Measurements from ENCODE around the gene SLC29A3.

Gene SLC29A3

GRCh38 chr10:71375952-71376351, 56.9 kb downstream of the SLC29A3 start:
- no peak for DNase-seq

- no peak for DNase-seq
Measured at GRCh38 chr10:71378336-71379117, 59.5 kb downstream of the SLC29A3 start.

GRCh38 chr10:71379118-71379766, 60.2 kb downstream of the SLC29A3 start:
- DNase-seq: no peak

- DNase-seq: no peak
Measured at GRCh38 chr10:71380841-71381240, 61.8 kb downstream of the SLC29A3 start.

GRCh38 chr10:71381611-71382010, 62.6 kb downstream of the SLC29A3 start:
- no peak for DNase-seq

GRCh38 chr10:71382028-71382427, 63.0 kb downstream of the SLC29A3 start:
- DNase-seq: no peak

GRCh38 chr10:71382757-71383156, 63.7 kb downstream of the SLC29A3 start:
- DNase-seq: no peak

- DNase-seq: peak; percentile 61
Measured at GRCh38 chr10:71383972-71384687, 65.1 kb downstream of the SLC29A3 start.

GRCh38 chr10:71388171-71388570, 69.1 kb downstream of the SLC29A3 start:
- no peak for DNase-seq

- no peak for DNase-seq
Measured at GRCh38 chr10:71388583-71389310, 69.7 kb downstream of the SLC29A3 start.

- no peak for DNase-seq
Measured at GRCh38 chr10:71389768-71390460, 70.9 kb downstream of the SLC29A3 start.

- DNase-seq: no peak
Measured at GRCh38 chr10:71390461-71390835, 71.4 kb downstream of the SLC29A3 start.

GRCh38 chr10:71390921-71391690, 72.0 kb downstream of the SLC29A3 start:
- DNase-seq: peak; percentile 12

GRCh38 chr10:71391701-71392100, 72.6 kb downstream of the SLC29A3 start:
- DNase-seq: no peak

GRCh38 chr10:71392292-71392691, 73.2 kb downstream of the SLC29A3 start:
- no peak for DNase-seq

- no peak for DNase-seq
Measured at GRCh38 chr10:71392791-71393781, 74.0 kb downstream of the SLC29A3 start.

GRCh38 chr10:71393841-71394475, 74.9 kb downstream of the SLC29A3 start:
- no peak for DNase-seq

- DNase-seq: no peak
Measured at GRCh38 chr10:71394926-71395562, 76.0 kb downstream of the SLC29A3 start.

GRCh38 chr10:71395621-71396020, 76.6 kb downstream of the SLC29A3 start:
- DNase-seq: no peak
